Measurements from ENCODE around the gene KMT5C.
A peak's percentile ranks its signal among the peaks of the same experiment; 100 is the strongest.

The KMT5C gene

GRCh38 chr19:55301459-55302317 lies 38.0 kb upstream of the KMT5C start:
- Histone ChIP-seq H3K4me2 (ENCODE audit: low read length) (peak overlapping the region; percentile 86), H3K9me3 (ENCODE audit: insufficient read depth, low read length) (no peaks in the 10 kb centered on the region), H2AFZ (ENCODE audit: low read depth, low read length) (peak overlapping the region; percentile 99), H3K27me3 (ENCODE audit: low read depth, low read length) (peaks cover 6% of the 10 kb centered on the region; the same call in 1 of the 2 replicates), H3K4me1 (ENCODE audit: low read length) (peaks cover 10% of the 10 kb centered on the region; the same call in 1 of the 2 replicates), H3K27ac (ENCODE audit: low read length) (peak overlapping the region; percentile 20; the same call in 1 of the 2 replicates), H3K9ac (ENCODE audit: low read length) (peak overlapping the region; percentile 70), H3K4me3 (ENCODE audit: low read length) (peak overlapping the region; percentile 85), H3K79me2 (ENCODE audit: low read length) (no peaks in the 10 kb centered on the region), H3K36me3 (replicated peaks; ENCODE audit: low read depth, low read length) (no peaks in the 10 kb centered on the region), H4K20me1 (ENCODE audit: insufficient read depth, low read length) (no peaks in the 10 kb centered on the region)
- TF ChIP-seq CTCF (IDR thresholded peaks at IDR 0.05; ENCODE audit: low read depth, low read length) (peak; percentile 94), EZH2phosphoT487 (IDR thresholded peaks at IDR 0.05; ENCODE audit: low read depth) (no peak)

GRCh38 chr19:55302318-55302703 lies 37.4 kb upstream of the KMT5C start:
- no peaks in the 10 kb centered on the region for H3K9me3 ChIP-seq (ENCODE audit: insufficient read depth, low read length)
- H3K27ac ChIP-seq (ENCODE audit: low read length) = peak overlapping the region; percentile 20; the same call in 1 of the 2 replicates
- no peaks in the 10 kb centered on the region for H4K20me1 ChIP-seq (ENCODE audit: insufficient read depth, low read length)
- peak overlapping the region; percentile 70 for H3K9ac ChIP-seq (ENCODE audit: low read length)
- peak overlapping the region; percentile 86 for H3K4me2 ChIP-seq (ENCODE audit: low read length)
- H3K36me3 ChIP-seq (replicated peaks; ENCODE audit: low read depth, low read length) = no peaks in the 10 kb centered on the region
- peaks cover 10% of the 10 kb centered on the region; the same call in 1 of the 2 replicates for H3K4me1 ChIP-seq (ENCODE audit: low read length)
- peak overlapping the region; percentile 85 for H3K4me3 ChIP-seq (ENCODE audit: low read length)
- no peaks in the 10 kb centered on the region for H3K79me2 ChIP-seq (ENCODE audit: low read length)
- H2AFZ ChIP-seq (ENCODE audit: low read depth, low read length) = peak overlapping the region; percentile 99
- TF ChIP-seq CTCF (IDR thresholded peaks at IDR 0.05; ENCODE audit: low read depth, low read length) = no peak
- no peak for TF ChIP-seq EZH2phosphoT487 (IDR thresholded peaks at IDR 0.05; ENCODE audit: low read depth)
- H3K27me3 ChIP-seq (ENCODE audit: low read depth, low read length) = peaks cover 6% of the 10 kb centered on the region; the same call in 1 of the 2 replicates

- Histone ChIP-seq H3K27ac (ENCODE audit: low read length) (no peak overlapping the region), H3K36me3 (replicated peaks; ENCODE audit: low read depth, low read length) (no peaks in the 10 kb centered on the region), H3K4me3 (ENCODE audit: low read length) (no peak overlapping the region), H4K20me1 (ENCODE audit: insufficient read depth, low read length) (no peaks in the 10 kb centered on the region), H3K9me3 (ENCODE audit: insufficient read depth, low read length) (no peaks in the 10 kb centered on the region), H3K9ac (ENCODE audit: low read length) (no peak overlapping the region), H3K27me3 (ENCODE audit: low read depth, low read length) (peaks cover 3% of the 10 kb centered on the region; the same call in 1 of the 2 replicates), H2AFZ (ENCODE audit: low read depth, low read length) (no peak overlapping the region), H3K4me1 (ENCODE audit: low read length) (peaks cover 10% of the 10 kb centered on the region; the same call in 1 of the 2 replicates), H3K79me2 (ENCODE audit: low read length) (no peaks in the 10 kb centered on the region), H3K4me2 (ENCODE audit: low read length) (no peak overlapping the region)
- TF ChIP-seq CTCF (IDR thresholded peaks at IDR 0.05; ENCODE audit: low read depth, low read length) (no peak), EZH2phosphoT487 (IDR thresholded peaks at IDR 0.05; ENCODE audit: low read depth) (no peak)
These were observed 36.2 kb upstream of the KMT5C start for GRCh38 chr19:55303477-55303876.

- TF ChIP-seq CTCF (IDR thresholded peaks at IDR 0.05; ENCODE audit: low read depth, low read length) (no peak), EZH2phosphoT487 (IDR thresholded peaks at IDR 0.05; ENCODE audit: low read depth) (no peak)
- Histone ChIP-seq H3K27ac (ENCODE audit: low read length) (no peak overlapping the region), H3K79me2 (ENCODE audit: low read length) (no peaks in the 10 kb centered on the region), H3K36me3 (replicated peaks; ENCODE audit: low read depth, low read length) (no peaks in the 10 kb centered on the region), H2AFZ (ENCODE audit: low read depth, low read length) (no peak overlapping the region), H3K9ac (ENCODE audit: low read length) (no peak overlapping the region), H4K20me1 (ENCODE audit: insufficient read depth, low read length) (no peaks in the 10 kb centered on the region), H3K27me3 (ENCODE audit: low read depth, low read length) (no peaks in the 10 kb centered on the region), H3K9me3 (ENCODE audit: insufficient read depth, low read length) (no peaks in the 10 kb centered on the region), H3K4me3 (ENCODE audit: low read length) (no peak overlapping the region), H3K4me2 (ENCODE audit: low read length) (no peak overlapping the region), H3K4me1 (ENCODE audit: low read length) (peaks cover 10% of the 10 kb centered on the region; the same call in 1 of the 2 replicates)
These were observed 35.2 kb upstream of the KMT5C start for GRCh38 chr19:55304279-55304978.

Measured in OCI-LY3 (cell line).